NT2/D1 (cell line): ENCODE data around the gene LRIG2.

Experiments
- SUZ12 ChIP-seq: IDR thresholded peaks from 2 replicates; pipeline ENCODE4 v1.6.1; 2011; ENCODE audit not compliant: insufficient read length, insufficient read depth; ENCODE audit errors: extremely low read depth
- YY1 ChIP-seq: IDR thresholded peaks from 2 replicates; pipeline ENCODE4 v1.6.1; 2011; ENCODE audit not compliant: insufficient read length, insufficient read depth

GRCh38 chr1:113140176-113140575 is 67.2 kb downstream of the LRIG2 start:
- TF ChIP-seq YY1 (no peak), SUZ12 (no peak)
